Psoas muscle (tissue), 8 donors: ENCODE results near the gene FAF1. TPM values are rescaled to one million over a fixed set of nuclear protein-coding genes. Genes with fewer than 3 reads are reported as not detected.
A peak's percentile ranks its signal among the peaks of the same experiment; 100 is the strongest.
"Not testable (repeated sequence)": the region's sequence is repeated elsewhere in the genome, so short reads cannot be mapped to it uniquely, and the experiment has no call there.

Experiments used
- ATAC-seq, 4 donors: fragments of 200-7000 bp; cut with Tn5 transposase; one replicate each; pipeline ENCODE4 v1.9.1; 2020; ENCODE audit warnings: moderate library complexity in 3 of 4, mild to moderate bottlenecking in 2 of 4
- DNase-seq, 2 donors: peaks; one replicate each; pipeline ENCODE4 v3.0.0-alpha.2; 2020
- H3K27ac ChIP-seq: fragments of 200-600 bp; one replicate; pipeline ENCODE4 v1.8.0; 2022
- H3K27me3 ChIP-seq, 3 donors: fragments of 200-600 bp in 1 of 3; one replicate each; pipeline versions ENCODE4 v1.6.1 to v1.8.0; 2013 to 2022; ENCODE audit warnings: low read length in 2 of 3, mild to moderate bottlenecking in 2 of 3, moderate library complexity in 1 of 3; ENCODE audit not compliant: insufficient read depth in 3 of 3
- H3K36me3 ChIP-seq, 2 donors: fragments of 200-600 bp in 1 of 2; one replicate each; pipeline versions ENCODE4 v1.6.1 to v1.8.0; 2013 to 2022; ENCODE audit warnings: low read depth in 1 of 2, mild to moderate bottlenecking in 1 of 2, moderate library complexity in 1 of 2; ENCODE audit not compliant: insufficient read depth in 1 of 2
- H3K4me1 ChIP-seq: fragments of 200-600 bp; one replicate; pipeline ENCODE4 v1.8.0; 2022
- H3K4me3 ChIP-seq: fragments of 200-600 bp; one replicate; pipeline ENCODE4 v1.8.0; 2022; ENCODE audit warnings: mild to moderate bottlenecking
- H3K9me3 ChIP-seq: fragments of 200-600 bp; one replicate; pipeline ENCODE4 v1.8.0; 2022
- CTCF ChIP-seq: fragments of 200-600 bp; IDR thresholded peaks from one replicate; pipeline ENCODE4 v1.8.0; 2022; ENCODE audit warnings: antibody characterized with exemption
- WGBS, 3 donors: extraction: QIAGEN DNeasy Blood & Tissue Kit; methylation state at CpG; one replicate each; pipeline versions ENCODE4 v1.1.6 to v1.1.7; 2013; 5-methylcytosine and 5-hydroxymethylcytosine counted together
- intact Hi-C, 2 donors: fragments of 100-400 bp; cut with DNase I; formaldehyde crosslinking; loops; one replicate each; pipeline versions ENCODE4 v1.11.0 to v1.14.2; 2022
- polyA plus RNA-seq, 3 donors: library from polyadenylated mRNA; stranded (reverse); fragments of 200-250 nt; gene quantifications; one replicate each; pipeline ENCODE4 v1.2.3, GENCODE V29; 2013
- total RNA-seq, 4 donors: library from RNA; stranded (reverse); fragmentation: NEBNext Ultra II Directional in 2 of 4; extraction: Animal tissue kit (Norgen Biotek cat#: 25700) in 2 of 4; gene quantifications; one replicate each; pipeline versions ENCODE4 v1.2.1 to v1.2.4, GENCODE V29; 2021 to 2023
- donor health status: healthy with polysubstance abuse.
- donor health status: DM: no; HTN: no; CAD: no; lungs with moderate emphysema.
- donor health status: Bipolar disorder and iron deficiency.
- donor health status: healthy.
- donor health status: DM: yes; HTN: yes; CAD: no.
- donor health status: DM: no; HTN: no; CAD: no.
- donor health status: DM: no; HTN: no; CAD: no.
- donor health status: DM: yes; HTN: yes; CAD: no.

FAF1 gene
- total and polyA plus RNA-seq, 7 donors: 67.8 to 128 (median 108) TPM

GRCh38 chr1:50774759-50775351 is 185.2 kb downstream of the FAF1 start:
- Histone ChIP-seq H3K27ac (no peak overlapping the region), H3K4me3 (no peak overlapping the region), H3K9me3 (no peaks in the 10 kb centered on the region), H3K36me3 (peaks cover 0 to 7% of the 10 kb centered on the region in 2 donors), H3K4me1 (peaks cover 3% of the 10 kb centered on the region), H3K27me3 (no peaks in the 10 kb centered on the region)
- WGBS, 3 donors: 5 to 11% (median 6%) methylated on average over 2 of the region's 2 CpGs
- TF ChIP-seq CTCF: peak; percentile 78
- ATAC-seq: peak in 2 of 4 donors; percentile 55 to 76
- no peak for DNase-seq
- intact Hi-C loops: loop anchor here (2.0 to 10.0 kb wide), 5 partner anchors 160 to 414 kb away; partner anchors contain the start of gene FAF1 (in 1 of the 2)

- no peak for TF ChIP-seq CTCF
- Histone ChIP-seq H3K4me1 (peaks cover 11% of the 10 kb centered on the region), H3K9me3 (no peaks in the 10 kb centered on the region), H3K36me3 (no peaks in the 10 kb centered on the region), H3K27ac (no peak overlapping the region), H3K4me3 (no peak overlapping the region), H3K27me3 (no peaks in the 10 kb centered on the region)
- DNase-seq: no peak
- ATAC-seq: no peak
- intact Hi-C loops: no loop called here
Observed at GRCh38 chr1:50766688-50767087, 193.4 kb downstream of the FAF1 start.

- intact Hi-C loops, H3K27me3 ChIP-seq, H3K27ac ChIP-seq, H3K9me3 ChIP-seq, H3K36me3 ChIP-seq, ATAC-seq, H3K4me1 ChIP-seq, DNase-seq, H3K4me3 ChIP-seq: not testable (repeated sequence)
- WGBS, 3 donors: 95 to 96% (median 95%) methylated on average over 3 of the region's 3 CpGs
Observed at GRCh38 chr1:50756543-50756942, 203.5 kb downstream of the FAF1 start.

- intact Hi-C loops, H3K27me3 ChIP-seq, H3K36me3 ChIP-seq, H3K27ac ChIP-seq, H3K4me3 ChIP-seq, ATAC-seq, H3K4me1 ChIP-seq, H3K9me3 ChIP-seq, DNase-seq: not testable (repeated sequence)
- WGBS, 3 donors: 88 to 100% (median 89%) methylated on average over 1 of the region's 1 CpG
Observed at GRCh38 chr1:50754764-50755163, 205.3 kb downstream of the FAF1 start.

- DNase-seq: no peak
- Histone ChIP-seq H3K4me1 (no peaks in the 10 kb centered on the region), H3K4me3 (no peak overlapping the region), H3K27ac (no peak overlapping the region), H3K36me3 (peaks cover 0 to under 1% of the 10 kb centered on the region in 2 donors), H3K9me3 (no peaks in the 10 kb centered on the region), H3K27me3 (no peaks in the 10 kb centered on the region)
- intact Hi-C loops: no loop called here
- no peak for ATAC-seq
- peak; percentile 17 for TF ChIP-seq CTCF
- WGBS, 3 donors: 48 to 61% (median 57%) methylated on average over 2 of the region's 2 CpGs
Observed at GRCh38 chr1:50750021-50750619, 209.9 kb downstream of the FAF1 start.
